BE2C (cell line): ENCODE results near the gene TSSK1B.
"Not testable (repeated sequence)": the region's sequence is repeated elsewhere in the genome, so short reads cannot be mapped to it uniquely, and the experiment has no call there.

Experiments
- DNase-seq: peaks from one replicate; pipeline ENCODE4 v3.0.0-alpha.2; 2020
- H3K27me3 ChIP-seq: fragments of 250-450 bp; sonication (Bioruptor Pico); 2 replicates; pipeline ENCODE4 v1.5.1; 2020; ENCODE audit warnings: mild to moderate bottlenecking
- H3K36me3 ChIP-seq: fragments of 250-450 bp; sonication (Bioruptor Pico); 2 replicates; pipeline ENCODE4 v1.5.1; 2020; ENCODE audit warnings: mild to moderate bottlenecking
- H3K4me1 ChIP-seq: fragments of 250-450 bp; sonication (Bioruptor Pico); 2 replicates; pipeline ENCODE4 v1.5.1; 2020
- H3K4me3 ChIP-seq: 2 replicates; pipeline ENCODE4 v1.5.1; 2011; ENCODE audit warnings: low read depth, low read length
- H3K9me3 ChIP-seq: fragments of 250-450 bp; sonication (Bioruptor Pico); 2 replicates; pipeline ENCODE4 v1.5.1; 2020
- TF ChIP-seq, protein P1 (sequence below): IDR thresholded peaks from 2 replicates; pipeline ENCODE4 v1.5.1; 2012; ENCODE audit warnings: mild to moderate bottlenecking, low read depth, low read length

Gene TSSK1B

DNA sequence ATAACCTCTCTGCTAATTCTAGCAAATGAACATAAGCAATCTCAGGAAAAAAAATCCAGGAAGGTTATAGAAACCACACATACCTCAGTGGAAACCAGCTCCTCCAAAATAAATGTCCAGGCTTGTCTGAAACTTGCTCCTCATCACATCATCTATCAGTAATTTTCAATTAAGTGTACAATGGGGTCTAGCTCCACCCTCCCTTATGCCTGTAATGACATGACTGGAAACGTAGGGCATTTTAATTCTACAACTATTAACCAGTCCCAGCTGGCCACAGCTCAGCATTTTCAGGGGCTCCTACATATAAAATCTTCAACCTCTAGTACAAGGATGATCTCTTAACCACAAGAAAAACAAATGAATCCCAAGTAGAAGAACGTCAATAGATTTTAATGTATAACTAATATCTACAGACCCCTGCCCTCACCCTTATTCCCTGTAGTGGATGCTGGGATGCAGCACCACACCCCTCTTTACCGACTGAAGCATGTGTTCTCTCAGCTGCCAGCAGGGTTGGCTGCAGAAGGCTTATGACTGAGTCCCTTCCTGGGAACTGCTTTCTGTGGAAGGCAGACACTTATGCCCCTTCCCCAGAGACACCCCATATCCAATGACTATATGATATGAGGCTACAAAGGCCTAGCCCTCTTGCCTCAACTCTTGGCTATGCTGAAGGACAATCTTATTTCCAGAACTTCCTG lies 6.8 kb downstream of the TSSK1B start:
- no peak for DNase-seq
- no peaks in the 10 kb centered on the region for H3K27me3 ChIP-seq
- no peak overlapping the region for H3K4me3 ChIP-seq
- H3K9me3 ChIP-seq, result no peaks in the 10 kb centered on the region
- peaks cover 21% of the 10 kb centered on the region for H3K4me1 ChIP-seq
- TF ChIP-seq, protein P1, sequence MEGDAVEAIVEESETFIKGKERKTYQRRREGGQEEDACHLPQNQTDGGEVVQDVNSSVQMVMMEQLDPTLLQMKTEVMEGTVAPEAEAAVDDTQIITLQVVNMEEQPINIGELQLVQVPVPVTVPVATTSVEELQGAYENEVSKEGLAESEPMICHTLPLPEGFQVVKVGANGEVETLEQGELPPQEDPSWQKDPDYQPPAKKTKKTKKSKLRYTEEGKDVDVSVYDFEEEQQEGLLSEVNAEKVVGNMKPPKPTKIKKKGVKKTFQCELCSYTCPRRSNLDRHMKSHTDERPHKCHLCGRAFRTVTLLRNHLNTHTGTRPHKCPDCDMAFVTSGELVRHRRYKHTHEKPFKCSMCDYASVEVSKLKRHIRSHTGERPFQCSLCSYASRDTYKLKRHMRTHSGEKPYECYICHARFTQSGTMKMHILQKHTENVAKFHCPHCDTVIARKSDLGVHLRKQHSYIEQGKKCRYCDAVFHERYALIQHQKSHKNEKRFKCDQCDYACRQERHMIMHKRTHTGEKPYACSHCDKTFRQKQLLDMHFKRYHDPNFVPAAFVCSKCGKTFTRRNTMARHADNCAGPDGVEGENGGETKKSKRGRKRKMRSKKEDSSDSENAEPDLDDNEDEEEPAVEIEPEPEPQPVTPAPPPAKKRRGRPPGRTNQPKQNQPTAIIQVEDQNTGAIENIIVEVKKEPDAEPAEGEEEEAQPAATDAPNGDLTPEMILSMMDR, result no peak
- no peaks in the 10 kb centered on the region for H3K36me3 ChIP-seq

DNA sequence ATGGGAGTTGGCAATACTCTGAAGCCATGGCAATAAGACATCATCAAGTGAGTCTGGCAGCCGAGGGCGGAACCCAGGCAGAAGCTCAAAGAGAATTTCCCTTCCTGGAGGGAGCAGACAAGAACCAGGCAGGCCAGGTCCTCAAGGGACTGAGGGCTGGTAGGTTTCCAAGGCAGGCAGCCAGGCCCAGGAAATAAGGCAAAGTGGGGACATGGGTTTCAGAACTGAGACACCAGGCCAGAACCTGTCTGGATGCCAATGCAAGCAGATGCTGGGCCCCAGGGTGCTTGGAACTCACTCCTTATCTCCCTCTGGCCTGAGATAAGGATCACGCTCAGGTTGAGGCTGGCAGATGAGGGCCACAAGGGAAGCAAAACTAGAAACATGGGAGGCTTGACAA lies 8.9 kb downstream of the TSSK1B start:
- peak; percentile 59 for DNase-seq

DNA sequence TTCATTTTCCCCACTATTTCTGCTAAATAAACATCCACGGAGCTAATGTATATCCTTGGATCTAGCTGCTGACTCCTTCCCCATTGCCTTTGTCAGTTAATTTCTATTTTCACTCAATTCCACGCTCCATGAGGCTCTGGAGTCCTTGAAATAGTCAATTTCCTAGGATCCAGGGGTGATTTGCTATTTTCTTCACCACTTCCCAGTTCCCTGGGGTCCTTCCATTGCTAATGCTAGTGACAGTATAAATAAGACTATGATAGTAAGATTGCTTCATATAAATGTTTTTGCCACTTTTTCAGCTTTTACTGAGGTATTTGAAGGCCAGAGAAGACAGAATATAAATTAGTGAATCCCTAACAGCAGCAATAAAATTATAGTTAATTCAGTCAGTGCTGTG lies 13.1 kb downstream of the TSSK1B start:
- TF ChIP-seq, protein P1, result no peak
- H3K9me3 ChIP-seq, result no peaks in the 10 kb centered on the region
- no peaks in the 10 kb centered on the region for H3K27me3 ChIP-seq
- peaks cover 4% of the 10 kb centered on the region; the same call in 1 of the 2 replicates for H3K4me1 ChIP-seq
- no peak for DNase-seq
- H3K36me3 ChIP-seq, result no peaks in the 10 kb centered on the region
- no peak overlapping the region for H3K4me3 ChIP-seq

More for the DNA sequence above, 8.9 kb downstream of the TSSK1B start:
- TF ChIP-seq, protein P1, result no peak
- H3K4me1 ChIP-seq, result peaks cover 21% of the 10 kb centered on the region
- H3K9me3 ChIP-seq, result no peaks in the 10 kb centered on the region
- no peak overlapping the region for H3K4me3 ChIP-seq
- H3K36me3 ChIP-seq, result no peaks in the 10 kb centered on the region
- no peaks in the 10 kb centered on the region for H3K27me3 ChIP-seq

DNA sequence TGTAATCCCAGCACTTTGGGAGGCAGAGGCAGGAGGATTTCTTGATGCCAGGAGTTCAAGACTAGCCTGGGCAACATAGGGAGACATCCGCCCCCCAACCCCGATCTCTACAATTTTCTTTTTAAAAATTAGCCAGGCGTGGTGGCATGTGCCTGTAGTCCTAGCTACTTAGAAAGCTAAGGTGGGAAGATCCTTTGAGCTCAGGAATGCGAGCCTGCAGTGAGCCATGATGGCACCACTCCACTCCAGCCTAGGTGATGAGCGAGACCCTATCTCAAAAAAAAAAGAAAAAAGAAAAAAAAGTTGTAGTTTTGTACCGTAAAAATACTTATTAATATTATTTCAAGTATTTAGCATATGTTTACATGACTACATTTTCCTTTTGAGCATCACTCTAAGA lies 29.3 kb downstream of the TSSK1B start:
- Histone ChIP-seq H3K27me3 (no peaks in the 10 kb centered on the region; the same call in 1 of the 2 replicates), H3K9me3 (no peaks in the 10 kb centered on the region), H3K4me3 (no peak overlapping the region), H3K36me3 (no peaks in the 10 kb centered on the region), H3K4me1 (no peaks in the 10 kb centered on the region)
- TF ChIP-seq, protein P1, result no peak
- DNase-seq, result no peak

DNA sequence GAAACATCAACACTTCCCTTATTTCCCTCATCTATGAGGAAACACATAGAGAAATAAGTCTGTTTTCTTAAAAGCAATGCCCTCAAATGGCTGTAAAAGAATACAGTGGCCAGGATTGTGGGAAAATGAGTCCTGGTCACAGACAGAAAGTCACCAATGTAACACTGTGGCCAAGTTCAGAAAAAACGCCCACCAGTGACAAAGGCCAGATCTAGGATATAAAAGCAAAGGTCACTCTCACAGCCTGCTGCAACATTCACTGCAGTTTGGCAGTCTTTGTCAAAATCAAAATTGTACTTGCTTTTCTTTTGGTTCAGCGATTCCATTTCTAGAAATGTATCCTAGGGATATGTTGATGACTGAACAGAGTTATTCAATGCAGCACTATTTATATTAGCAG lies 30.5 kb downstream of the TSSK1B start:
- no peak for DNase-seq
- H3K9me3 ChIP-seq, result no peaks in the 10 kb centered on the region
- no peaks in the 10 kb centered on the region for H3K4me1 ChIP-seq
- TF ChIP-seq, protein P1, result no peak
- H3K36me3 ChIP-seq, result no peaks in the 10 kb centered on the region
- H3K27me3 ChIP-seq, result no peaks in the 10 kb centered on the region; the same call in 1 of the 2 replicates
- H3K4me3 ChIP-seq, result no peak overlapping the region

GRCh38 chr5:113397986-113398385 lies 36.8 kb downstream of the TSSK1B start:
- H3K4me3 ChIP-seq, H3K9me3 ChIP-seq, DNase-seq, H3K36me3 ChIP-seq, H3K27me3 ChIP-seq: not testable (repeated sequence)
- H3K4me1 ChIP-seq, result peaks cover 12% of the 10 kb centered on the region

GRCh38 chr5:113397046-113397445 lies 37.7 kb downstream of the TSSK1B start:
- no peak for DNase-seq
- Histone ChIP-seq H3K9me3 (no peaks in the 10 kb centered on the region), H3K4me3 (no peak overlapping the region), H3K36me3 (no peaks in the 10 kb centered on the region), H3K4me1 (peaks cover 12% of the 10 kb centered on the region), H3K27me3 (no peaks in the 10 kb centered on the region)
- TF ChIP-seq, protein P1, result no peak
